Measurements from ENCODE around the gene PLPP2.
A peak's percentile ranks its signal among the peaks of the same experiment; 100 is the strongest.
"Not testable (repeated sequence)": the region's sequence is repeated elsewhere in the genome, so short reads cannot be mapped to it uniquely, and the experiment has no call there.

PLPP2 gene

GRCh38 chr19:270766-271318 is 20.4 kb downstream of the PLPP2 start:
- DNase-seq, H3K27ac Mint-ChIP-seq, H3K9me3 Mint-ChIP-seq, H3K4me3 Mint-ChIP-seq, ATAC-seq: not testable (repeated sequence)
- peaks cover 80% of the 10 kb centered on the region for H3K27me3 Mint-ChIP-seq
- H3K4me1 Mint-ChIP-seq: peaks cover 13% of the 10 kb centered on the region

GRCh38 chr19:269241-269640 is 22.0 kb downstream of the PLPP2 start:
- Mint-ChIP-seq H3K27ac (no peak overlapping the region), H3K9me3 (no peaks in the 10 kb centered on the region), H3K4me3 (no peak overlapping the region), H3K4me1 (peaks cover 13% of the 10 kb centered on the region), H3K27me3 (peaks cover 79% of the 10 kb centered on the region)
- ATAC-seq (no peak), DNase-seq (no peak)

- peak overlapping the region; percentile 47 to 54 for H3K4me3 Mint-ChIP-seq
- DNase-seq: no peak
- peak overlapping the region in 1 of 2 donors; percentile 86 for H3K27ac Mint-ChIP-seq
- peak; percentile 83 for ATAC-seq
- peaks cover 57% of the 10 kb centered on the region for H3K27me3 Mint-ChIP-seq
- peaks cover 24% of the 10 kb centered on the region for H3K4me1 Mint-ChIP-seq
- no peaks in the 10 kb centered on the region for H3K9me3 Mint-ChIP-seq
These were observed 29.1 kb downstream of the PLPP2 start for GRCh38 chr19:262125-262524.

GRCh38 chr19:256804-257203 is 34.4 kb downstream of the PLPP2 start:
- not testable (repeated sequence) for H3K4me1 Mint-ChIP-seq, DNase-seq, H3K4me3 Mint-ChIP-seq, H3K27ac Mint-ChIP-seq, ATAC-seq, H3K9me3 Mint-ChIP-seq
- peaks cover 61% of the 10 kb centered on the region for H3K27me3 Mint-ChIP-seq

GRCh38 chr19:252421-253186 is 38.6 kb downstream of the PLPP2 start:
- not testable (repeated sequence) for ATAC-seq, DNase-seq, H3K27ac Mint-ChIP-seq, H3K4me1 Mint-ChIP-seq, H3K4me3 Mint-ChIP-seq, H3K9me3 Mint-ChIP-seq
- peaks cover 49% of the 10 kb centered on the region for H3K27me3 Mint-ChIP-seq

GRCh38 chr19:246551-246950 is 44.7 kb downstream of the PLPP2 start:
- H3K9me3 Mint-ChIP-seq: no peaks in the 10 kb centered on the region
- H3K4me1 Mint-ChIP-seq: no peaks in the 10 kb centered on the region
- DNase-seq (peak; percentile 48 to 66), ATAC-seq (no peak)
- peaks cover under 1% of the 10 kb centered on the region for H3K27me3 Mint-ChIP-seq
- no peak overlapping the region for H3K27ac Mint-ChIP-seq
- no peak overlapping the region for H3K4me3 Mint-ChIP-seq

GRCh38 chr19:245900-246299 is 45.3 kb downstream of the PLPP2 start:
- H3K4me1 Mint-ChIP-seq, H3K4me3 Mint-ChIP-seq, H3K9me3 Mint-ChIP-seq, DNase-seq, H3K27ac Mint-ChIP-seq, H3K27me3 Mint-ChIP-seq, ATAC-seq: not testable (repeated sequence)

GRCh38 chr19:245457-245856 is 45.7 kb downstream of the PLPP2 start:
- DNase-seq (no peak), ATAC-seq (no peak)
- Mint-ChIP-seq H3K9me3 (no peaks in the 10 kb centered on the region), H3K27me3 (no peaks in the 10 kb centered on the region), H3K4me1 (no peaks in the 10 kb centered on the region), H3K27ac (no peak overlapping the region), H3K4me3 (no peak overlapping the region)

Measured in stimulated activated naive CD8-positive, alpha-beta T cell treated with anti-CD3 and anti-CD28 coated beads, Interleukin-15, amount 100 ng/mL, for 72 hours (primary cell).